Stimulated activated CD4-positive, alpha-beta T cell treated with anti-CD3 and anti-CD28 coated beads, TNF-alpha, amount 100 ng/mL, for 4 hours (primary cell): ENCODE data around the gene KIF2C.

Experiments used
- DNase-seq, 3 experiments: peaks; one replicate each; pipeline ENCODE4 v3.0.0-alpha.2; 2020; ENCODE audit warnings: low read depth in 3 of 3

The KIF2C gene

DNA sequence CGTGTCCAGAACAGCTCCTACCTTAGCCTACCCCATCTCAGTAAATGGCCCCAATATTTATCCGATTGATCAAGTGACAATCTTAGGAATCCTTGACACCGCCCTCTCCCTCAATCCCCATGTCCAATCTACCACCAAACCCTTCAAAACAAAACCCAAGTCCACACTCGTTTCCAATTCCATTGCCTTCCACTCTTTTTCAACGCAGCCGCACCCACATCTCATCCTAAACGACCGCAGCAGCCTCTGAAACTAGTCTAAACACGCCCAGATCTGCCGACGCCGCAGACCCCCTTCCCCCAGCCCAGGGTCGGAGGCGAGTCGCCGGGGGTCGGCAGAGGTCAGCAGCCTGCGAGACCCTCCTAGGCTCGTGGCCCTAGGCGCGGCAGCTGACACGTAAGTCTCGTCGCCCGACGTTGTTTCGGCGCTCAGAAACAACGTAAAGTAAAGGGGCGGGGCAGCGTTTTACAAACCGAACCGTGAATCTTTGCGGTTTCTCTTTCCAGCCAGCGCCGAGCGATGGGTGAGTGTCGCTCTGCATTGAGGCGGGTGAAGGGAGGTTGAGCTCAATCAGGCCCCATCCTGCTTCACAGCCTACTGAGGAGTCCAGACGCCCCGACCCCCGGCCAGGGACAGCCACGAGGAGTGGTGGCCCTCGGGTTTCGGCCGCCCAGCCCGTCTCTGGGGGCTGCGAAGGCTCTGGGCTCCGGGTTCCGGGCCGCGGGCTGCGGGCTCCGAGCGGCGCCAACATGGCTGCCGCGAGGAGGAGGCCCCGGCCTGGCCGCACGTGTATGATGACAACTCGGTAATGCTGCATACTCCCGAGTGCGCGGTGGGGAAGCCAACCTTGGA is 35.7 kb downstream of the KIF2C start, which contains the start of gene RPS8:
TSS of gene RPS8 (plus strand) at position 463 of the 852 bp plus-strand sequence. CDS start at position 520, 57 bp downstream.
- DNase-seq: peak; percentile 71 to 84 (median 82)

DNA sequence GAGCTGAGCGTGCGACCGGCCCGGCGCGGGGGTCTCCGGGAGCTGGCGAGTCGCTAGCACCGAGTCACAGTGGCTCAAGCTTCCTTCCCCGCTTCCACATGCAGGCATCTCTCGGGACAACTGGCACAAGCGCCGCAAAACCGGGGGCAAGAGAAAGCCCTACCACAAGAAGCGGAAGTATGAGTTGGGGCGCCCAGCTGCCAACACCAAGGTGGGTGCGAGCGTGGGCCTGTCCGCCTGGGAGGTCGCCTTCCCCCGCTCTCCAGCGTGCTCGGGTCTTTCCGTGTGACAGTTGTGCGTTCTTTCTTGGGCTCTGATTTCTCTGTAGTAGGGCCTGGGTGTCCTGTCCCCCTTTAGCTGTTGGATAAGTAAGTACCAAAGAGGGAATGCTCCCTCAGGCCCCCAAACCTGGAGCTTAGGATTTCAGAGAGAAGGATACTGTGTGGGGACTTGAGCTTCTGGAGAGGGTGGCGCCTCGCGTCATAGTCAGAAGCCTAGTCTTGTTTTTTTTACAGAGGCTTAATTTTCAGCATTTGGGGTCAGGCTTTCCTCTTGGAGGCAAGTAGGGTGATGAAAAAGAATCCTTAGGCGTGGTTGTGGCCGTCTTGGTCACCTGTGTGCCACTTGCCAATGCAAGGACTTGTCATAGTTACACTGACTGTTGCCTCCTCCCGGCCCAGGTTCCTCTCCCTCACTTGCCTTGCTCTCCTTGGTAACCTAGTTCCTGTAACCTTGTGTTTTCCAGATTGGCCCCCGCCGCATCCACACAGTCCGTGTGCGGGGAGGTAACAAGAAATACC is 36.5 kb downstream of the KIF2C start:
- peak in 2 of 3 experiments; percentile 48 to 49 for DNase-seq

DNA sequence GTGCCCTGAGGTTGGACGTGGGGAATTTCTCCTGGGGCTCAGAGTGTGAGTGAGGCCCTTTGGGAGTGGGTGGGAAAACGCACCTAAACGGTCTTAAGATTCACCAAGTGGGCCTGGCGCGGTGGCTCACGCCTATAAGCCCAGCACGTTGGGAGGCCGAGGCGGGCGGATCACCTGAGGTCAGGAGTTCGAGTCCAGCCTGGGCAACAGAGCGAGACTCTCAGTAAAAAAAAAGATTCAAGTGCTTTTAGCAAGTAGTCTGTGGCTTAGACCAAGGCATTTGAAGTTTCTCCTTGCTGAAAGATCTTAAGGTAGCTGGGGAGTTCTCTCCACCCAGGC is 37.1 kb downstream of the KIF2C start:
- DNase-seq: no peak

DNA sequence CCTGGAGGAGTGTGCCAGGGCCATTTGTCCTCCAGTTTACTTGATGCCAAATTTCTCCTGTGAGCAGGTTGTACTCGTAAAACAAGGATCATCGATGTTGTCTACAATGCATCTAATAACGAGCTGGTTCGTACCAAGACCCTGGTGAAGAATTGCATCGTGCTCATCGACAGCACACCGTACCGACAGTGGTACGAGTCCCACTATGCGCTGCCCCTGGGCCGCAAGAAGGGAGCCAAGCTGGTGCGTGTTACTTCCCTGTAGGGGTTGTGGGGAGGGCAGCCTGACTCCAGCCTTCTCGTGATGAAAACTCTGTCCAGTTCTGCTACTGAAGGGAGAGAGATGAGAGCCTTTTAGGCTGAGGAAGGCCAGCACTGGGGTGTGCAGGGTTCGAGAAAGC is 37.9 kb downstream of the KIF2C start:
- no peak for DNase-seq

DNA sequence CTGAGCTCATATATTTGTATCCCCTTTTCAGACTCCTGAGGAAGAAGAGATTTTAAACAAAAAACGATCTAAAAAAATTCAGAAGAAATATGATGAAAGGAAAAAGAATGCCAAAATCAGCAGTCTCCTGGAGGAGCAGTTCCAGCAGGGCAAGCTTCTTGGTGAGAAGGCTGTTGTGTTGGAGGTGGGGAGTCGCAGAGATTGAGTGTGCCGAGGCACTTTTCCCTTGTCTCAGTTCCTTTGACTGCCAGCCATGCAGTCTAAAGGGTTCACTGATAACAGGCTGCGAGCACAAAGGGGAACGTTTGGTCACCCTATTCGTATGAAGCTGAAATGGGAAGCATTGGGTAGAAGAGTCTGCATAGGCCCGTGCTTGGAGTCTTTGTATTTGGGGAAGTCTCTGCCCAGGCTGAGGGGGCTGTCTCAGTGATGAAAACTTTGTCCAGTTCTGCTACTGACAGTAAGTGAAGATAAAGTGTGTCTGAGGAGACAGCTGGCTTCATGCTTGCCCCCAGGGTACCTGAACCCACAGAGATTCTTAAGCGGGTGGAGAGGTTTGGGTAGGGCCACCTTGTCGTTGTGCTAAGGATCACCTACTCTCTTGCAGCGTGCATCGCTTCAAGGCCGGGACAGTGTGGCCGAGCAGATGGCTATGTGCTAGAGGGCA is 38.5 kb downstream of the KIF2C start:
- DNase-seq: no peak

DNA sequence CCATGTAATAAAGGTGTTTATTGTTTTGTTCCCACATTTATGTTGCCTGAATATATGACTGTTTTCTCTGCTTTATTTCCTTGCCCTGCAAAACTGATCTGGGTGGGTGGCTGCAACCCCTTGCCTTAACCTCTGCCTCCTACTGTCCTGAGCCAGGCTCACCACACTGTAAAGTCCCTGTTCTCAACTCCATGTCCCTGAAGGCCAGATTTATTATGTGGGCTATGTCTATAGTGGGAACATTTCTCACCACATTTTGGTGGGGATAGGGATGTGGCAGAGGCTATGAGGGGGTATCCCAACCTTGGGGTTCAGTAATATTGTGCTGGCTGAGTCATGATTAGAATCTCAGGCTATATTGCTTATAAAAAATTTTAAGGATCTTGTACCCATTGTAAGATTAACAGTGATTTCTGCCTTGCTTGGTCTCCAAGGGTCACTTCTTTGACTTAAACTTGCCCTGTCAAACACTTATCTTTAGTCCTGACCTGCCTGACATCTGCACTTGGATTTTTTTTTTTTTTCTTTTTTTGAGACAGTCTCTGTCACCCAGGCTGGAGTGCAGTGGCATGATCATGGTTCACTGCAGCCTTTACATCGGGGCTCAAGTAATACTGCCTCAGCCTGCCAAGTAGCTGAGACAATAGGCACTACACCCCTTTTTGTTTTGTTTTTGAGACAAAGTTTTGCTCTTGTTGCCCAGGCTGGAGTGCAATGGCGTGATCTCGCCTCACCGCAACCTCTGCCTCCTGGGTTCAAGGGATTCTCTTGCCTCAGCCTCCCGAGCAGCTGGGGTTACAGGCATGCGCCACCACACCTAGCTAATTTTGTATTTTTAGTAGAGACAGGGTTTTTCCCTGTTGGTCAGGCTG is 39.3 kb downstream of the KIF2C start:
- DNase-seq: no peak

DNA sequence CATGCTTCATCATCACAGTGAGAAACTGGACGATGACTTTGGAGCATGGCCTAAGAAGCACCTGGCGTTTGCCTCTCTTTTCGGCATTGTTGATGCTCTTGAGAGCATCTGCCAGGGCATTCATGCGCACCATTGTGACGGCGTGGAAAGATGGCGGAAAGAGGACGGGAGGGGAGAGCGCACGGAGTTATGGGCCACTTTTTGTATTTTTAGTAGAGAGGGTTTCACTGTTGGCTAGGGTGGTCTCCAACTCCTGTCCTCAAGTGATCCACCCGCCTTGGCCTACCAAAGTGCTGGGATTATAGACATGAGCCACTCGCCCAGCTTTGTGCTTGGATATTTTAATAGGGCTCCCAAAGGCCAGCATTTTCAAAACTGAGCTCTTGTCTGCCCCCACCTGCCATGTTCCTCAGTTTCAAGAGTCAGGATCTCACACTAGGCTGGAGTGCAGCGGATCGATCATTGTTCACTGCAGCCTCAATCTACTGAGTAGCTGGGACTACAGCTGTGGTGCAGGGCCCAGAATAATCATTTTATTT is 41.0 kb downstream of the KIF2C start:
- no peak for DNase-seq

DNA sequence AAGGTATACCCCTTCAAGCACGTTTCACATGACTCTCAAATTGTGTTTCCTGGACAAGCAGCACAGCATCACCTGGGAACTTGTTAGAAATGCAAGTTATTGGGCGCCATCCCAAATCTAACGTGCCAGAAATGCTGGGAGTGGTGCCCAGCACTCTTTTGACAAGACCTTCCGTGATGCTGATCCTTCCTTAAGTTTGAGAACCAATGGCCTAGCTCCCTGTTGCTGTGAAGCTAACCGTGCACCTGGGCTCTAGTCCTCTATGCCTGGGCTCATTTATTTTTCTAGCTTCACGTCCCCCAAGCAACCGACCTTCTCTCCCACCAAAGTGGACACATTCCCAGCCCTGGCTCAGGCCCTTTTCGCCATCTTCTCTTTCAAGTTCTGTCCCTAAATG is 44.1 kb downstream of the KIF2C start:
- no peak for DNase-seq

DNA sequence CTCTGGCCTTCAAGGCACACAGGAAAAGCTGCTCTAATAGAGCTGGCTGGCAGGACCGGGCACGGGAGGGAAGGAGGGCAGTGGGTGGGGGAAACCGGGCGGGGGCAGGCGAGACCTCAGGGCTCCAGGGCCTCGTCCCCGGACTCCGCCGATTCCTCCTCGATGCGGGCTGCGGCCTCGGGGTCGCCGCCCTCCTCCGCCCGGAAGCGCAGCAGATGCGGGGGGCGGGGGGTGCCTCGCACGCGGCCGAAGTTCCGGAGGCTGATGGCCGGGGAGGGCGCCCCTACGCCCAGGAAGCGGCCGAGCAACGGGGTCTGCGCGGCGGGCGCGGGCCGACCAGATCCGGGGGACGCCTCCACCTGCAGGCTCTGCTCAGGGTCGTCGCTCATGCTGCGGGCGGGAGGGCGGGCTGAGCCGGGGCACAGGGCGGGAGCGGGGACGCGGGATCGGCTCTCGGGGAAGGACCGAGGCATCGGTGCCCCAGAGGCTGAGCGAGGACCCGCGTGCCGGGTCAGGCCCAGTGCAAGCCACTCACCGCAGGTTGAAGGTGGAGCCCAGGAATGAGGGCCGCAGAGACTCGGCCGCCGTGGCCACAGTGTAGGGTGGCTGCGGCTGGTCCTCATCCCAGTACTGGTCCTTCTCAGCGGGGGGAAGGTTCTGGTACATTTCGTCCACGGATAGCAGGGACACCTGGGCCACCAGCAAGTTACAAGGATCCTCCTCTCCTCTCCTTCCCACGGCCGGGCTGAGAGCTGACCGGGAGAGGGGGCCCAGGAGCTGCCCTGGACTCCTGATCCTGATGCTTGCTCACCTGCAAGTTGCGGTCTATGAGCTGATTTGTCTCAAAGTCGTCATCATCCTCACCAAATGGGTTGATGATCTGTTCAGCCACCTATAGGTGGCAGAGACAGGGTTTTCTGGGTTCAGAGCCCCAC is 44.7 kb downstream of the KIF2C start:
- no peak for DNase-seq

DNA sequence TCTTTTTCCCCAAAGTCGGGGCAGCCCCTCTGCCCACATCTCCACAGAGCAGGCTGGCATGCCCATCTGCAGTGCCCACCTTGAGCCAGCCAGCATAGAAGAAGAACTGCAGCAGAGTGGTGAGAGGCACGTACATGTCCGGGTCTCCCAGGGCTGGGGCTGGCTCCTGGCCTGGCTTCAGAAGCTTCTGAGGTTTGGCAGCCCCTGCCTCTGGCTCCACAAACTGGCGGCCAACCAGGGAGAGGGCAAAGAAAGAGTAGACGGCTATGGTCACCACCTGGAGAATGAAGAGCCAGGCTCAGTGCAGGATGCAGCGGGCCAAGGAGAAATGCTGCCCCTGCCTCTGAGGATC is 45.4 kb downstream of the KIF2C start:
- no peak for DNase-seq

DNA sequence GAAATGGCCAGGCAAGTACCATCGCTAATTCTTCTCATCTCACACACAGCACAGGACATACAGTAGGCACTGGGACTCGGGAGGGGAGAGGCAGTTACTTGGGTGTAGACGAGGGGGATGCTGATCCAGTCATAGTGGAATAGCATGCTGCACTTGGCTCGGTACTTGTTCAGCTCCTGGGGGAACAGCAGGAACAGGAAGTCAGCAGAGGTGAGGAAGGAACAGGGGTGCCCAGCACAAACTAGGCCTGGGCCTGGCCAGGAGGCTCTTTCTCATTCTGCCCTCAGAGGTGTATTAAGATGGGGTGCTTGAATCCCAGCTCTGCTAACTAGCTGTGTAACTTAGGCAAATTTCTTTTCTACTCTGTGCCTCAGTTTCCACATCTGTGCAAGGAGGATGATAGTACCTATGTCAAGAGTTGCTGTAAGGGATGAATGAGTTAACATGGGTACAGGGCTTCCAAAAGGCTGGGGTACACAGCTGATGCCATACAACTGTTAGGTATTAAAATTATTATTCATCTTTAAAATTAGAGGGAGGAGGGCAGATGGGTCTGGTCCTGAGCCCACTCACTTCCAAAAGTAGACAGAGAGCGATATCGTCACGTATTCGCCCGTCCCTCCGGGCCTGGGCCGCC is 46.0 kb downstream of the KIF2C start:
- DNase-seq: no peak

DNA sequence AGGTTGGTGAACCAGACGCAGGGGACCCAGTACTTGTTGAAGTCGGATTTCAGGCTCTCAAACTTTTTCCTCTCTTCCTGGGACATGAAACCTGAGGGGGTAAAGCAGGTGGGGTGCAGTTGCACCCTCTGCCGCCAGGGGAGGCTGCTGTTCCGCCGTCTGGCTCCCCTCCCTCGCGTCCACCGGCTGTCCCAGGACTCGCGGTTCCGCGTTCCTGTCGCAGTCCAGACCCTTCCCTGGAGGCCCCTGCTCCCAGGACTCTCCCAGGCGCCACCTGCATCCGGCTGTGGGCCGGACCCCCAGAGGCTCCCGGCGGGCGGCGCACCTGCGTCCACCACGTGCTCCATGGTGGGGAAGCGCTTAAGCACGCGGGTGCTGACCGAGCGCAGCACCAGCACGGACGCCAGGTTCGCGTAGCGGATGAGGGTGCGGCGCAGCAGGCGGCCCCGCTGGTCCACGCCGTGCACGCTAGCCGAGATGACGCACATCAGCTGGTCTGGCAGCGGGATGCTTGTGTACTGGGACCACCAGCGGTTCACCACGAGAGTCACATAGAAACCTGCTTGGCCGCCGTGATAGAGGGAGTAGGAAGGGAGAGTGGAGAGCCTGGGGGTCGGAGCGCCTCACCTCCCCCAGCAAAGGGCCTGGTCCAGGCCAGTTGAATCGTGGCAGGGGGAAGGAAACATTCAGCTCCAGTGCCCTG is 46.7 kb downstream of the KIF2C start:
- DNase-seq: peak; percentile 68 to 73 (median 72)

DNA sequence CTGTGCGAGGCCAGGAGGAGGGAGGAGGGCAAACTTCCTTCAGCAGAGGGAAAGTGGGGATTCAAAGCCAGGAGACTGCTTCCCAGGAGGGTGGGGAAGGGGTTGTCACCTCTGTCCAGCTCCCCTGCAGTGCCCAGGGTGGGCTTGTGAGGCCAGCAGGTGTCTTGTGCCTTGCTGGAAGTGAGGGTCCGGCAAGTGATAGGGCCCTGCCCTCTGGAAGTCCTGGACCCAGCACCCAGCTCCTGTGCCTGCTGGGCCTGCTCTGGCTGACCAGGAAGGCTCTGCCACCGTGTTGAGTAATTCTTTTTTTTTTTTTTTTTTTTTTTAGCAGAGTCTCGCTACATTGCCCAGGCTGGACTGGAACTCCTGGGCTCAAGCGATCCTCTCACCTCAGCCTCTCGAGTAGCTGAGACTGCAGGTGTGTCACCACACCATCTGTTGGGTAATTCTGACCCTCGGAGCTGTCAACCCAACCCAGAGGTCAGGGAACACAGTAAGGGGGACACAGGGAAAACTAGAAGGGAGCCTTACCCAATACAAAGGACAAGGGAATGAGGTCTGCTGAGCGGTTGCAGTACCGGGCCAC is 47.3 kb downstream of the KIF2C start:
- DNase-seq: no peak

DNA sequence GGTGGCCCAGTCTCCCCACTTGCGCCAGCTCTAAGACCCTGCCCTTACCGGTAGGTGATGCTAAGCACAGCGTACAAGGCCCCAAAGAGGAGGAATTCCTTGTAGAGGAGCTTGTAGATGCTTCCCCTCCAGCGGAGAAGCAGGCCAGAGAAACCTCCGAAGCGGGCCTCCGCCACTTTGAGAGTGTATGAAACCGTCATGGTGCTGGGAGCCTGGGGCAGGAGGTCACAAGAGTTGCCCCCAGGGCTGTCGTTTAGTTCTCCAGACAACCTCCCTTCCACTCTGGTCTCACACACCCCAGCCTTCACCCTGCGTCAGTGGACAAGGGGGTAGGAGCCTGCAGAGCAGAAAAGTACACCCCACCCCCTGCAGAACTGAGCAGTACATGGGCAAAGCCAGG is 47.9 kb downstream of the KIF2C start:
- no peak for DNase-seq

DNA sequence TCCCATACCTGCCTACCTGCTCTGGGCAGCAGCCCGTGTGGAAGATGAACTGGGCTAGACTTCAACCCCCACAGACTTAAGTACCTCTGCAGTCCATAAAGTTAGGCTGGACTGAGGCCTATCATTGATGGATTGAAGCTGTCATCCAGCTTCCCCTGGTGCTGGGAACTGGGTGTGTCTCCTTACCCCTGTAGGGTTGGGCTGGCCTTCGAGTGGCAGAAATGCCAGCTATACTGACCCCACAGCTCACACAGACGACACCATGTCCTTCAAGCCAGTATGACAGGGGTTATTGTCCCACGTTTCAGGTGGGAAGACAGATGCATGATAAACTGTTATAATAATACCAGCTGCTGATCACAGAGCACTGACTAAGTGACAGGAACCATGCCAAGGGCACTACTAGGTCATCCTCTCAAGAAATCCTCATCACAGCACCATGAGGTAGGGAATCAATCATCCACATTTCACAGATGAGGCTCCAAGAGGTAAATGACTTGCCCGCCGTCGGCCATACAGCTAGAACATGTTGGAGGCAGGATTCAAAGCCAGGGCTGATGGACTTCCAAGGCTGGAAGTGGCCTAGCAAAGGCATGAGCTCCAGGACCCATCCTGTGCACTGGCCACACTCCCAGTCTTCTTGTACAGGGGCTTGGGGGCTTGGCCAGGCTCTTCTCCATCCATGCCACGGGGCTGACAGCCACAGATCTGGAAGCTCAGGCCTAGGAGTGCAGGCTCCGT is 48.7 kb downstream of the KIF2C start, which contains the start of gene BEST4:
TSS of gene BEST4 (minus strand) at position 51 of the 741 bp plus-strand sequence. CDS start 465 bp downstream, outside the sequence.
- DNase-seq: no peak

DNA sequence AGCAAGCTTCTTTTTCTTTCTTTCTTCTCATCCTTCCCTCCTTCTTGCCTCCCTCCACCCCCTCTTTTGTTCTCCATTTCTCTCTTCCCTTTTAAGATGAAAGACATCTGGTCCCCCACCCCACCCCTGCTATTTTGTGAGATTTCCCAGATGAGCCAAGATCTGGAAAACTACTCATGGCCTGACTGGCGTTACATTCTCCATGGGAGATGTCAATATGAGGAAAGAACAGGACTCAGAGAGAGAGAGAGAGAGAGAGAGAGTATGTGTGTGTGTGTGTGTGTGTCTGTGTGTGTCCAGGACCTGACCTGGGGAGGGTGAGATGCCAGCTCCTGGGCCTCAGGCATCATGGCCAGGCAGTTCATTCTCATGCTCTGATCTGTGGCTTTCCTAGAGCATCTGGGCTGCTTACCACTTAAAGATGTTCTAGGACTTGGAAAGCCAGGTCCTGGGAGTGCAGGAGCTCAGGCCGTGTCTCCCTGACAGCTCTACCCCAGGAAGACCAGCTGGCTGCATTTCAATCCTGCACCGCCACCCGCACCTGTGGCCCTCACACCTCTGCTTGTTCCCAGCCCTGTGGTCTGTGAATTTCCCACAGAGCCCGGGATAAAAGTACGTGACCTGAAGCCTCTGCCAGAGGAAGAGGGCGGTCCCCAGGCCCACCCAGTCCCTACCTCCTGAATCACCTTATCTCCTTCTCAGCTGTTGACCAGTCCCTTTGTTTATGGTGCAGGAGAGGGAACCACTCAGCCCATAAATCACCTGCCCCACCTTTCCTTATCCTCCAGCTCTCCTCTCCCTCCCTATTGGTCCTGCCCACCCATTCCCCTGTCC is 51.5 kb downstream of the KIF2C start:
- DNase-seq: no peak
